Measurements from ENCODE around the gene DKKL1.
"Not testable (repeated sequence)": the region's sequence is repeated elsewhere in the genome, so short reads cannot be mapped to it uniquely, and the experiment has no call there.

Gene DKKL1

DNA sequence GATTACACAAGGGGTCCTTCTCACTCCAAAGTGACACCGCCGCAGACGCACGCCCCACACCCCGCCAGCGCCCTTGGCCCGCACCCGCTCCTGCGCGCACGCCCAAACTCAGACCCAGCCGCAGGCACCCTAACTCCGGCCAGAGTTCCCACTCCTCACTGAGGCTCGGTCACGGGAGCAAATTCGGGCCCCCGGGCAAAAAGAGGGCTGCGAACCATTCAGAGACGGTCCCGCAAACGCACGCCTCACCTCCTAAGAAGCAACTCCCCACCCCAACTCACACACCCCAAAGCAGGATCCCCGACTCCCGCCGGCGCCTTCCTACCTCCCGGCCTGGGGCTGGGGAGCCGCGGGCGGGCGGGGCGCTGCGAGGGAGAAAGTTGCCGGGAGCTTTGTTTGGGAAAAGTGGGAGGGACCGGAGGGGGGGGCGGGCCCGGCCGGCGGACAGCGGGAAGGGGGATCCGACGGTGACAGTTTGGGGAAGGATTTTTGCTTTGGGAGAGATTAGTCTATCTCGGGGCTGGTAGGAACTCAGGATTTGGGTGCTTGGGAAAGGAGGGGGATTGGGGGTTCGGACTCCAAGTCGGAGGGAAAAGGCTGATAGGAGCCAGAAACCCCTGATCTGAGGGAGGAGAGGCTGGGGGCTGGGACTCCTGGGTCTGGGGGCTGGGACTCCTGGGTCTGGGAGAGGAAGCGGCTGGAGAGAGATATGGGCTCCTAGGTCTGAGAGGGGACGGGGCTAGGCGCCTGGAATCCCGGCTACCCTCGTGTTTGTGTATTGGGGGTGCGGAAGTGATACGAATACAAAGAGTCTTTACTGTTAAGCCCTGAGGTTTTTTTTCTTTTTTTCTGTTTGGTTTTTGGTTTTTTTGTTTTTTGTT is 1.4 kb upstream of the DKKL1 start, which contains the start of gene TEAD2:
TEAD2 (minus strand) TSS at position 369 of the 881 bp plus-strand sequence. CDS start 2,341 bp downstream, outside the sequence.
- no peak for DNase-seq

DNA sequence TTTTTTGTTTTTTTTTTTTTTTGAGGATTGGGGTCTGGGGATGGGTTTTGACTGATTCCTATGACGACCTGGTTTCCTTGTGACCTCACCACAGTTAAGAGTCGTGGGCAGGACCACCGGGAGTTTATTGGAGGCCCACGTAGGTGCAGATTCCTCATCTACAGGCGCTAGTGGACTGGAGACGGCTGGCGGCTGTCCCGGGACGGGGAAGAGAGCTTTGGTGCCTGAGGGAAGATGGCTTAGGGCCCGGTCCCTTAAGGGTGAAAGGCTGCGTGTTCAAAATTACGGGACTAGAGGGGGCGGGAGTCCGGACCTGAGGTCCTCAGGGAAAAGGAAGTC is 779 bp upstream of the DKKL1 start:
- DNase-seq: no peak

GRCh38 chr19:49364083-49364737 is 533 bp downstream of the DKKL1 start:
- DNase-seq: no peak

- DNase-seq: no peak
These were observed 2.4 kb downstream of the DKKL1 start for GRCh38 chr19:49366110-49366509.

DNA sequence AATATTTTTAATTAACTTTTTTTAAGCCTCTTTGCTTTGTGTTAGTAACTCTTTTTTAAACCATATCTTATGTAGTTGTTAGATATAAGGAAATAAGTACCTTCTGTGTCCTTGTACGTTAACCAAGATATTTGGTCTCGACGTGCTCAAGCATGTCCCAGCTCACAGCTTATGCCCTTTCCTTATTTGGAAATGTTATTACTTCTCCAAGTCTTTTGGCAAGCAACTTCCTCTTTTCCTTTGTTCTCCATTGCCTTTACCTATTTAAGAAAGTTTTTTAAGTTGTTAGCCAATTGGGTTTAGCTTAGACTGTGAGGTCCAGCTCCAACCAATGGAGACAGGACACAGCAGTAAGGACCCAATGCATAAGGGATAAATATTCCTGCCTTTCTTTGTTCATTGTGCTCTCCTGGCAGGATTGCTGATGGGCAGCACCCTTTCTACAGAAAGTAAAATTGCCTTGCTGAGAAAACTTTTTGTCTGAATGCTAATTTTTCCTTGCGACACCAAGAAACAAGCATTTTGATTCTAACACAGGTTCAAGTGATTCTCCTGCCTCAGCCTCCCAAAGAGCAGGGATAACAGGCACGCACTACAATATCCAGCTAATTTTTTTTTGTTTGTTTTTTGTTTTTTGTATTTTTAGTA is 5.2 kb downstream of the DKKL1 start:
- DNase-seq: no peak

- DNase-seq: no peak
These were observed 7.5 kb downstream of the DKKL1 start for GRCh38 chr19:49371184-49371583.

DNA sequence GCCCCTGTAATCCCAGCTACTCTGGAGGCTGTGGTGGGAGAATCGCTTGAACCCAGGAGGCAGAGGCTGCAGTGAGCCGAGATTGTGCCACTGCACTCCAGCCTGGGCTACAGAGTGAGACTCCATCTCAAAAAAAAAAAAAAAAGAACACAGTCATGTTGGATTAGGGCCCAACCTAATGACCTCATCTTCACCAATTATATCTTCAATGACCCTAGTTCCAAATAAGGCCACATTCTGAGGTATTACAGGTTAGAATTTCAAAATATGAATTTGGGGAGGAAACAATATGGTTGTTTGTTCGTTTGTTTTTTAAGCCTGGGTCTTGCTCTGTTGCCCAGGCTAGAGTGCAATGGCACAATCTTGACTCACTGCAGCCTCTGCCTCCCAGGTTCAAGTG is 9.5 kb downstream of the DKKL1 start:
- DNase-seq: not testable (repeated sequence)

DNA sequence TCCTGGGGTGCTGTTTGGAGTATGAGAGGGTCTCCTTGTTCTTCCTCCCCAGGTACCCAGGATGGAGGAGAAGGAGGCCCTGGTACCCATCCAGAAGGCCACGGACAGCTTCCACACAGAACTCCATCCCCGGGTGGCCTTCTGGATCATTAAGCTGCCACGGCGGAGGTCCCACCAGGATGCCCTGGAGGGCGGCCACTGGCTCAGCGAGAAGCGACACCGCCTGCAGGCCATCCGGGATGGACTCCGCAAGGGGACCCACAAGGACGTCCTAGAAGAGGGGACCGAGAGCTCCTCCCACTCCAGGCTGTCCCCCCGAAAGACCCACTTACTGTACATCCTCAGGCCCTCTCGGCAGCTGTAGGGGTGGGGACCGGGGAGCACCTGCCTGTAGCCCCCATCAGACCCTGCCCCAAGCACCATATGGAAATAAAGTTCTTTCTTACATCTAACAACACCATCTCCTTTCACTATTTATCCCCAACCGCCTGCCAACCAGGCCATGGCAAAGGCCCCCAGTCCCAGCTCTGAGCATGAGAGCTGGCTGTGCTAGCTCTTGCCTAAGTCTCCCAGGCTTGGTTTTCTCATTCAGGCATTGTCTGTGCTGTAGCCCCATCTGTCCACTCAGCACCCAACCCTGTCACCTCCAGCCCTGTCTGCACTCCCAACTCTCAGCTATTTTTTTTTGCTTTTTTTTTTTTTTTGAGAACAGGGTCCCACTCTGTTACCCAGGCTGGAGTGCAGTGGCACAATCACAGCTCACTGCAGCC is 11.2 kb downstream of the DKKL1 start:
- no peak for DNase-seq

GRCh38 chr19:49378512-49378911 is 14.8 kb downstream of the DKKL1 start:
- no peak for DNase-seq

GRCh38 chr19:49380391-49380790 is 16.7 kb downstream of the DKKL1 start:
- DNase-seq: no peak

- DNase-seq: no peak
These were observed 19.0 kb downstream of the DKKL1 start for GRCh38 chr19:49382639-49383038.

DNA sequence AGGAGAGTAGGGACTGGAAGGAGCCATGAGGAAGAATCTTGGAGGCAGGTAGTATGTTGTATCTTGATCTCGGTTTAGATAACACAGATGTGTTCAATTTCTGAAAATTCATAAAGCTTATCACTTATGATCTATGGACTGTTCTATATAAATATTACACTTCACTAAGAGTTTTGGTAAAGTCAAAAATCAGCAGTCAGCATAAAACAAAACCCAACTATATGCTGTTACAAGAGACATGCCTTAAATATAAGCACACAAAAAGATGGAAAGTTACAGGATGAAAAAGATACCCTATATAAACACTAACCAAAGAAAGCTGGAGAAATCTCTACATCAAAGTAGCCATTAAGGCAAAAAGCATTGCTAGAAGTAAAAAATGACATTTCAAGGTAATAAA is 19.9 kb downstream of the DKKL1 start:
- DNase-seq: no peak

DNA sequence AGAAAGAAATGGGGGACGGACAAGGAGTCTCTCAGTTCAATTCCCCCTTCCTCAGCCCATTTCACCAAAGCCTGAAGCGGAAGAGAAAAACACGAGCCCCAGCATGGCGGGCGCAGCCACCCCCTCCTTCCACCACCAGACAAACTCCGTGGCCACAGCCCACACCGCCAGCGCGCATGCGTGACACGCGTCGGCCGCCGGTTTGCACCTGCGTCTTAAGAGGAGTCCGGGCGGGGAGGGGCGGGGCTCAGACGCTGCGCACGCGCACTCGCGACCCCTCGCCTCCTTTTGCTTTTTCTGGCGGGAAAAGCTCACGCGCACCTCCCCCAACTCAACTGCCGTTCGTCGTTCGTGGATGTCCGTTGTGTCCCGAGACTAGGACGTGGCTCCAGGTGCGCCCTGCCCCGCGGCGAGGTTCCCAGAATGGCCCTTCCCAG is 24.3 kb downstream of the DKKL1 start, which contains the start of gene KASH5:
KASH5 (plus strand) TSS at position 314 of the 437 bp plus-strand sequence. CDS start 2,635 bp downstream, outside the sequence.
- DNase-seq: no peak

GRCh38 chr19:49389406-49389805 is 25.7 kb downstream of the DKKL1 start:
- no peak for DNase-seq

GRCh38 chr19:49390131-49390928 is 26.7 kb downstream of the DKKL1 start:
- DNase-seq: no peak

DNA sequence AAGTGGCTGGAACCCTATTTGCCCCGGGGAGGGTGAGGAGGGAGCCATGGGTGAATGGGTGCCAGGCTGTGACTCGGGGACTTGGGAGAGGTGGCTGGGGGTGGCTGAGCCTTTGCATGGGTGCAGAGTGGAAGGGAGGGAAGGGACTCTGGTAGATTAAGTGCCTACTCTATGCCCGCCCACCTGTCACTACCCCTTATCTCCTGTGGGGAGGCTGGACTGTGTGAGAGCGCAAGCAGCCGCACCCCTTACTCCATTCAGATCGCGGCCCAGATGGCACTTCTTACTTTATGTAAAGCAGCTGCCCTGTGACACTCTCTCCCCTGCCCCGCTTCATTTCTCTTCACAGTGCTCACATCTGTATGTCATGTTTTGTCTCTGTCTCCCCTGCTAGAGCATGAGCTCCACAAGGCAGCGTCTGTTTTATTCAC is 27.3 kb downstream of the DKKL1 start:
- DNase-seq: no peak

GRCh38 chr19:49391581-49392399 is 28.1 kb downstream of the DKKL1 start:
- no peak for DNase-seq

DNA sequence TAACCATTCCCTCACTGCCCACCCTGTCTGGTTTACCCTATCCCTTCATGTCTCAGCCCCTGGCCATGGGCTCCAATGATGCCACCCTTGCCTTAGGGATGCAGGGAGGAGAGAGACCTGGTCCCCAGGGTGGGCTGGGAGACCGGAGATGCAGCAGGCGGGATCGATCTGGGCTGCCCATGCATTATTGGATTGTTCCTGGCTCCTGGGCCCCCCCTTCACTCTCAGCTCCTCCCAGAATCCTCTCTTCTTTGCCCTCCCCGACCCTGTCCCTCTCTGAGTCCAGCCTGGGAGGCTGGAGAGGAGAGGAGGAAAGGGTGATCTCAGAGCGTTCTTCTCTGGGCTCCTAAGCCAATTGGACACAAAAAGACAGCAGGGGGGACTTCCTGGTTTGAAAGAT is 30.2 kb downstream of the DKKL1 start:
- DNase-seq: no peak

- no peak for DNase-seq
These were observed 32.1 kb downstream of the DKKL1 start for GRCh38 chr19:49395581-49396407.

Measured in NCI-H2081 treated with DMSO at 0.1 percent for 48 hours (cell line).